Activated CD8-positive, alpha-beta T cell treated with anti-CD3 and anti-CD28 coated beads for 36 hours (primary cell): ENCODE data around the gene ZNF436. TPM values are rescaled to one million over a fixed set of nuclear protein-coding genes. Genes with fewer than 3 reads are reported as not detected.

ENCODE experiments used
- ATAC-seq: fragments of 200-7000 bp; cut with Tn5 transposase; one replicate; pipeline ENCODE4 v1.10.0; 2021; ENCODE audit warnings: mild to moderate bottlenecking, moderate library complexity
- CTCF ChIA-PET: fragments of 350-600 bp; sonication (Branson Sonifier 250); formaldehyde crosslinking; loops from one replicate; lab custom pipeline; 2021; ENCODE audit warnings: antibody characterized with exemption; lab: Charles Lee
- POLR2A ChIA-PET: fragments of 350-600 bp; sonication (Branson Sonifier 250); formaldehyde crosslinking; loops from one replicate; lab custom pipeline; 2021; ENCODE audit warnings: antibody characterized with exemption; lab: Charles Lee
- DNase-seq: peaks from one replicate; pipeline ENCODE4 v3.0.0-alpha.2; 2020
- H3K27ac Mint-ChIP-seq: one replicate; pipeline ENCODE4 v1.8.0; 2021; ENCODE audit warnings: mild to moderate bottlenecking, mixed read lengths
- H3K27me3 Mint-ChIP-seq: one replicate; pipeline ENCODE4 v1.8.0; 2021; ENCODE audit warnings: mixed read lengths
- H3K36me3 Mint-ChIP-seq: one replicate; pipeline ENCODE4 v1.8.0; 2021; ENCODE audit warnings: low read depth, mixed read lengths
- H3K4me1 Mint-ChIP-seq: one replicate; pipeline ENCODE4 v1.8.0; 2021; ENCODE audit warnings: low read depth, mixed read lengths
- H3K4me3 Mint-ChIP-seq: one replicate; pipeline ENCODE4 v1.8.0; 2021; ENCODE audit warnings: mild to moderate bottlenecking, moderate library complexity, mixed read lengths
- H3K9me3 Mint-ChIP-seq: one replicate; pipeline ENCODE4 v1.8.0; 2021; ENCODE audit warnings: mixed read lengths
- intact Hi-C: fragments of 100-400 bp; cut with micrococcal nuclease; formaldehyde crosslinking; loops from one replicate; pipeline ENCODE4 v1.10.0; 2022
- total RNA-seq, 2 experiments: library from RNA; stranded (reverse); gene quantifications; one replicate each; pipeline ENCODE4 v1.2.3, GENCODE V29; 2021
- TF ChIP-seq, protein P1 (sequence below): fragments of 200-600 bp; IDR thresholded peaks from one replicate; pipeline ENCODE4 v1.8.0; 2022; ENCODE audit warnings: antibody characterized with exemption, mild to moderate bottlenecking

ZNF436 gene
- total RNA-seq, 2 experiments from 2014 or later: 5.8 to 7.2 TPM

DNA sequence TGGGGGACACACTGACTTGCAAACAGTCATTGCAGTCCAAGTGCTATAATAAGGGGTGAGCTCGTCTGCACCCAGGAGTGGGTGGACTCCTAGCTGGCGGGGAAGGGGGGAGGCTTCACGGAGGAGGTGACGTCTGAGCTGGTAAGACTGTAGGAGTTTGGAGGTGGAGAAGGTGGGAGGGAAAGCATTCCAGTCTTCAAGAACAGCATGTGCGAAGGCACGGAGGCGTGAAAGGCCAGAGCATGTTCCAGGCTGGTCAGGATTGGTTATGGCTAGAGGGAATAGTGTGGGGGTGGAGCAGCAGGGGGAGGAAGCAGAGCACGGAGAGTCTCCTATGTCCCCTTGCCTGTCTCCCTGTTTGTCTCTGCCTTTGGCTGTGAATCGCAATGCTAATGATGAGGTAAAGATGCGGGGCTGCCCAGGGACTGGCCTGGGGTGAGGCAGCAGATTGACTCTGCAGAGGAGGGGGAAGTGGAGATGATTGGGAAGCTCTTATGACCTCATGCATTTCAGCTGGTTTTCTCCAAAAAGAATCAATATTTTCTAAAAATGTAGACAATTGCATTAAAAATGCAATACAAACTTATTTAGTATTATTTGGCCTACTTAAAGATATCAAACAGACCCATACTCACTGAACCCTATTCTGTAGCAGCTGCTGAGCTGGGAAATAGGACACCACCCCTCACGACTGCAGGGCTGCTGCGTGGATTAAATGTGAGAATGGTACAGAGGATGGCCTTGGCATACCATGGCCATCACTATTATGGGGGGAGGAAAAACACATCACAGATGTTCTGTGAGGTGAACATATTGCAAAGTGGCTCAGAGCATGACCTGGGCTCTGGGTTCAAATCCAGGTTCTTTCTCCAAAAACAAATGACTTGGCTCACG is 2.6 kb upstream of the ZNF436 start:
- intact Hi-C loops: no loop called here
- Mint-ChIP-seq H3K4me3 (no peak overlapping the region), H3K4me1 (peaks cover 13% of the 10 kb centered on the region), H3K27ac (no peak overlapping the region), H3K27me3 (no peaks in the 10 kb centered on the region), H3K9me3 (no peaks in the 10 kb centered on the region), H3K36me3 (peaks cover 9% of the 10 kb centered on the region)
- TF ChIP-seq, protein P1, sequence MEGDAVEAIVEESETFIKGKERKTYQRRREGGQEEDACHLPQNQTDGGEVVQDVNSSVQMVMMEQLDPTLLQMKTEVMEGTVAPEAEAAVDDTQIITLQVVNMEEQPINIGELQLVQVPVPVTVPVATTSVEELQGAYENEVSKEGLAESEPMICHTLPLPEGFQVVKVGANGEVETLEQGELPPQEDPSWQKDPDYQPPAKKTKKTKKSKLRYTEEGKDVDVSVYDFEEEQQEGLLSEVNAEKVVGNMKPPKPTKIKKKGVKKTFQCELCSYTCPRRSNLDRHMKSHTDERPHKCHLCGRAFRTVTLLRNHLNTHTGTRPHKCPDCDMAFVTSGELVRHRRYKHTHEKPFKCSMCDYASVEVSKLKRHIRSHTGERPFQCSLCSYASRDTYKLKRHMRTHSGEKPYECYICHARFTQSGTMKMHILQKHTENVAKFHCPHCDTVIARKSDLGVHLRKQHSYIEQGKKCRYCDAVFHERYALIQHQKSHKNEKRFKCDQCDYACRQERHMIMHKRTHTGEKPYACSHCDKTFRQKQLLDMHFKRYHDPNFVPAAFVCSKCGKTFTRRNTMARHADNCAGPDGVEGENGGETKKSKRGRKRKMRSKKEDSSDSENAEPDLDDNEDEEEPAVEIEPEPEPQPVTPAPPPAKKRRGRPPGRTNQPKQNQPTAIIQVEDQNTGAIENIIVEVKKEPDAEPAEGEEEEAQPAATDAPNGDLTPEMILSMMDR: no peak
- no peak for ATAC-seq
- DNase-seq: no peak
- ChIA-PET CTCF (no interaction called here), POLR2A (interaction anchor here (1.2 kb wide), 2 partner anchors 28 to 56 kb away, joined by 3 read pairs; partner anchors contain the start of gene HNRNPR)

DNA sequence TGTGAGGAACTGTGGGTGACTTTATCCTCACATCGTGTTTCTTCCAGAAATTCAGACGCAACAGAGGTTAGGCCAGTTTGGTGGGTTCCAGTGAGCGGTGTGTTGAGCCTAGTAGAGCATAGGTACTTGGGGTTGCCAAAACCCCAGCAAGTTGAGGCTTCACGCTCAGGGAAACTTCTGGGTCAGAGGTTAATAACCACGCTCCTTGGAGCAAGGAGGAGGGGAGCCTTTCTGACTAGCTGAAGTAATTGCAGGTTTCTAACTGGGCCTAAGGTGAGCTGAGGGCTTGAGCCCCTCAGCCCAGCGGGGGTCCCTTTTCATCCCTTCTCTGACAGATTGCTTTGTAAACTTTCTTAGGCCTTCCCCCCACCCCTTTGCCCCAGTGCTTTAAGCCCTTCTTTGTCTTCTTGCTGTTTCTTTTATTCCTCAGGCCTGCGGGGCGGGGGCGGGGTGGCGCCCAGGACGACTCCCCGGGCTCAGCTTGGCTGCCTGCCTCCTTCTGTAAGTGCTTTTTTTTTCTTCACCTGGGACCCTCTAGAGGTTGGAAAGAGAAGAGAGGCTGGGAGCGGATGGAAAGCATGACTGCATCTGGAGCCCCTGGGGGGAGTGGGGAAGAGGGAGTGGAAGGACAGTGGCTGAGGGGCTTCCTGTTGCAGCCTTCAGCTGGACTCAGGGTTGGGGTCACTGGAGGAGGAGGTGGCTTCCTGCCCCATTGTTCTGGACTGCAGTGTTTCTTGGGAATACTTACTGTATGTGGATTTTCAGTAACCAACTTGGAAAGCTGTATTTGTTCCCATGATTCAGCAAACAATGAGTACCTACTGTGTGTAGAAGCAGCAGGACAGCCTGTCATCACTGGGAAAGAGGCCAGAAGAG is 1.3 kb upstream of the ZNF436 start:
- DNase-seq (no peak), ATAC-seq (no peak)
- ChIA-PET POLR2A (interaction anchor here (1.2 to 1.5 kb wide), 3 partner anchors 24 to 55 kb away, joined by 3 to 4 read pairs (median 3); partner anchors contain the start of gene HNRNPR), CTCF (interaction anchor here (0.6 kb wide), 1 partner anchor 59 kb away, joined by 3 read pairs; no protein-coding TSS in a partner anchor)
- peaks cover 21% of the 10 kb centered on the region for H3K36me3 Mint-ChIP-seq
- TF ChIP-seq, protein P1: no peak
- H3K27ac Mint-ChIP-seq: no peak overlapping the region
- intact Hi-C loops: no loop called here
- H3K4me1 Mint-ChIP-seq: peaks cover 24% of the 10 kb centered on the region
- H3K9me3 Mint-ChIP-seq: peaks cover 2% of the 10 kb centered on the region
- H3K27me3 Mint-ChIP-seq: no peaks in the 10 kb centered on the region
- H3K4me3 Mint-ChIP-seq: peak overlapping the region; percentile 95

DNA sequence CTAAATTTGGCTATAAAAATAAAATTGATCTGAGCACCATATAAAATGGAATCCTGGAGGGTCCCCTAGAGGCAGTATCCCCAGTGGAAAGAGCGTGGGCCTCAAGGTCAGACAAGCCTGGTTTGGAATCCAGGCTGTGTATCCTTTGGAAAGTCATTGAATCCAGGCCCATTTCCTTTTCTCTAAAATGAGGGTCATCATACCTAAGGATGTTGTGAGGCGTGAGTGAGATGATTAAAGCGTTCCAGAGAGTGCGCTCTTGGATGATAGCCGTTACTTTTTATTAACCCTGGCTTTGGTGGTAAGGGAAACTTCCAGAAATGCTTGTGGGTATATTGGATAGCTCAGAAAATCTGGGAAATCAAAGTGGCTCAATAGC is 683 bp upstream of the ZNF436 start:
- CTCF ChIA-PET: interaction anchor here (0.6 kb wide), 1 partner anchor 59 kb away, joined by 3 read pairs; no protein-coding TSS in a partner anchor
- no peak for ATAC-seq
- H3K36me3 Mint-ChIP-seq: peaks cover 25% of the 10 kb centered on the region
- H3K27me3 Mint-ChIP-seq: no peaks in the 10 kb centered on the region
- peak overlapping the region; percentile 95 for H3K4me3 Mint-ChIP-seq
- TF ChIP-seq, protein P1: no peak
- peaks cover 26% of the 10 kb centered on the region for H3K4me1 Mint-ChIP-seq
- no peak for DNase-seq
- POLR2A ChIA-PET: interaction anchor here (1.5 to 5.4 kb wide), 2 partner anchors 25 kb away, joined by 4 to 44 read pairs; partner anchors contain the start of gene HNRNPR
- intact Hi-C loops: no loop called here
- peaks cover 3% of the 10 kb centered on the region for H3K9me3 Mint-ChIP-seq
- H3K27ac Mint-ChIP-seq: no peak overlapping the region

DNA sequence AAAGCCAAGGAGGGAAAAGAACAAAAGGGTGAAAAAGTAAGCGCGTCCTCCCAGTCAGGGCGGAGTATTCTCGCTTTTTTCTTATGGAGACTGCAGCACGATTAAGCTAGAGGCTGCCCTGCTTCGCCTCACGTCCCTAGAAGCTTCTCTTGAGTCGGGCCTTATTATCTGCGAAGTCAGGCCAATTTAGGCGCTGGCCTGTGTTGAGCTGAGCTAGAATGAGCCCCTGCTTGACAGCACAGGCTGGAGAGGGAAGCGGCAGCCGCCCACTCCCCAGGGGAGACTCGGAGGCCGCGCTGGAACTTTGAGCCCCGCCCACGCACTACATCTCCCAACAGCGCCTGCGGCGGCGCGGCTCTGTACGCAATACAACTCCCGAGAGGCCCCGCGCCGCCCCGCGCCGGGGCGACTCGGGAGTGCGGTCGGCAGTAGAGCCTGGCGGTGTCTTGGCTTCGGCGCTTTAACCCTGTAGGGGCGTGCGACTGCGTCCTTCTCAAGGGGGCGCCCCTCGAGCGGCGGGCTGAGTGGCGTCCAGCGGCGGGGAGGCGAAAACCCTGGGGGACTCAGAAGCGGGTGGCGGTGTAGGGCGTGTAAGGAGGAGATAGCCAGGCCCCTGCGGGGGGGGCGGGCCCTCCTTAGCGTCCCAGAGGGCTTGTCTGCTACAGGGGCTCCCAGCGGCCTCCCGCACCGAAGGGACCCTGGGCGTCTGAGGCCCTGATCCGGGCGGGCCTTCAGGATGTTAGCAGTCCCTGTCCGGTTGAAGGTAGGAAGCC is 888 bp downstream of the ZNF436 start:
- CTCF ChIA-PET: interaction anchor here (1.3 to 2.2 kb wide), 5 partner anchors 24 to 128 kb away, joined by 4 to 13 read pairs (median 6); partner anchors contain the start of gene HNRNPR
- intact Hi-C loops: loop anchor here (2.0 kb wide), 1 partner anchor 24 kb away; the partner anchor contains the start of gene HNRNPR
- DNase-seq (peak; percentile 94), ATAC-seq (peak; percentile 72)
- H3K9me3 Mint-ChIP-seq: peaks cover 8% of the 10 kb centered on the region
- POLR2A ChIA-PET: interaction anchor here (0.7 to 5.4 kb wide), 8 partner anchors 12 to 323 kb away, joined by 3 to 44 read pairs (median 4); partner anchors contain the start of genes HNRNPR and RPL11
- TF ChIP-seq, protein P1: peak; percentile 37
- H3K4me1 Mint-ChIP-seq: peaks cover 26% of the 10 kb centered on the region
- peak overlapping the region; percentile 95 for H3K4me3 Mint-ChIP-seq
- no peaks in the 10 kb centered on the region for H3K27me3 Mint-ChIP-seq
- H3K36me3 Mint-ChIP-seq: peaks cover 36% of the 10 kb centered on the region
- H3K27ac Mint-ChIP-seq: peak overlapping the region; percentile 98
